GM19452 (cell line): ENCODE measurements around the gene SKIC8.

ENCODE experiments used
- ATAC-seq: cut with Tn5 transposase; IDR thresholded peaks from one replicate; pipeline ENCODE4 v1.9.1; 2021; ENCODE audit not compliant: unreplicated experiment

SKIC8 gene

DNA sequence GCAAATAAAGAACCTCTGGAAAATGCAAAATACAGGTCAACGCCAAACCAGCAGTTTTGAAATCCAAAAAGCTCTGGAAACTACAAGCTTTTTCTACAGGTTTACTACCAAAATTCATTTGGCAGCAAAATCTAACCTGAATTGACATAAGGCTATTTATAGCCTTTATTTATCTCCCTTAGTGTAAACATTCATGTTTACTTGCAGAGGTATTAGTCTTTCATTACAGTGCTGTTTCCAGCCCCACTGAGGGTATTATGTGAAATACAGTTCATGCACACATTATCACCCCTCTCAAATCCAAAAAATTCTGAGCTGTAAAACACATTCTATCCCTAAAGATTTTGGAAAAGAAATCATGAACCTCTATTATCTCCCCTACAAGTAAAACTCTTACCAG, 7.2 kb downstream of the SKIC8 start:
- ATAC-seq: no peak

DNA sequence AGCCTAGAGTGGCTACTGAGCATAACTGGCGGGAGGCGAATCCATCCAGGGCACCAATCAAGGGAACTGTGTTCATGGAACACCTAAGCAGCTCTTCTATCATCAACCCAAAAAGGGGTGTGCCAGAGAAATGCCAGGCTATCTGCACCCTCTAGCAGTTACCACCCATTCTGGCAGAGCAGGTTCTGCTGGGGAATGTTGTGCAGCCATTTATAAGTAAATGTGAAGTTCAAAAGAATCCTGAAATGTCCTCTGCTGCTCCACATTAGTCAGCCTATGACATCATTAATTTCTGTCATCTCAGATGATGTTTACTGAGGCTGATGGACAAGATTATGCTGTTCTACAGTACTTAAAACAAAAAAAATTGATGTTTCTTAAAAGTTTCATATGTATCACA, 7.7 kb downstream of the SKIC8 start:
- ATAC-seq: no peak

DNA sequence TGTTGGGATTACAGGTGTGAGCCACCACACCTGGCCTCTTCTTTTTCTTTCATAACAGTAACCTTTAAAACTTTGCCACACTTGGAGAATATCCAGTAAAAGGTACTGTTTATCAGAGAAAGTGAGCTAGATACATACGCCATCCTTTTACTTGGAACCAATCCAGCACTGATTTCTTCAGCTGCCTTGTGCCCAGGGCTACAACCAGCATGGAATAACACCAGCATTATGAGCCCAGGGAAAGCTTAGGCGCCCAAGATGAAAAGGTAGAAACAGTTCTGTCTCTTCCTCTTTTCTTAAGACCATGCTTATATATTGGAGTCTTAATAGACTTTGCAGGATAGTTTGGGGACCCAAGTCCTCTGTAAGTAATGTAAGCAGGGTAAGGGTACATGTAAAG, 8.4 kb downstream of the SKIC8 start:
- ATAC-seq: no peak

DNA sequence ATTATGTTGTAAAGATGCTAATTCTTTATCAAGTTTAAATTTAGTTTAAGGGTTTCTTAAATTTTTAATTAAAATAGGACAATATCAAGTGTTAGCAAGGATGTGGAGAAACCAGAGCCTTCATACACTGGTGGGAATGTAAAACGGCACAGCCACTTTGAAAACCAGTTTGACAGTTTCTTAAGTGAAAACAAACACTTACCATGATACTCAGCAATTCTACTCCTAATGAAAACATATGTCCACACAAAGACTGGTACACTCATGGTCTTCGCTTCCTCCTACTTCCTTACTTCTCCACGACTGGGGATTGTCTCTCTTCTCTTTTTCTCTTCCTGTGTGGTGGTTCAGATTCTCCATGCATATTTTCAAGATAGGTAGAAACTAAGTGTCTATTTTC, 9.2 kb downstream of the SKIC8 start:
- ATAC-seq: no peak

DNA sequence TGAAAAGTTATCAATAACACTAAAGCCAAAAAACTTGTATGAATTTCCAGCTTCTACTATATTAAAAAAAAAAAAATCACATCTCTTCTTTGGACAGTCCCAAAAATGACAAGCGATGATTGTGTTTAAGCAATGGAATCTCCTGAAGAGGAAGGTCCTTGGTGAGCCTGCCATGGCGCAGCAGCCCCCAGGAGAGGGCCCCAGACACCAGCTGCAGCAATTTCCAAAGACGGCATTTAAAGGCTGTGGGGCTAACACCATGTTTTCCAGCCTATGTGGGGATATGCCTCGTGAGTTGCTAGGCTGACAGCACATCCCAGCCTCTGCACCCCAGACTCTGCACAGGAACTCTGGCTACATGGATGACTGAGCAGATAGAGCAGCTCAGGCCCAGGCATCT, 14.7 kb downstream of the SKIC8 start:
- no peak for ATAC-seq

DNA sequence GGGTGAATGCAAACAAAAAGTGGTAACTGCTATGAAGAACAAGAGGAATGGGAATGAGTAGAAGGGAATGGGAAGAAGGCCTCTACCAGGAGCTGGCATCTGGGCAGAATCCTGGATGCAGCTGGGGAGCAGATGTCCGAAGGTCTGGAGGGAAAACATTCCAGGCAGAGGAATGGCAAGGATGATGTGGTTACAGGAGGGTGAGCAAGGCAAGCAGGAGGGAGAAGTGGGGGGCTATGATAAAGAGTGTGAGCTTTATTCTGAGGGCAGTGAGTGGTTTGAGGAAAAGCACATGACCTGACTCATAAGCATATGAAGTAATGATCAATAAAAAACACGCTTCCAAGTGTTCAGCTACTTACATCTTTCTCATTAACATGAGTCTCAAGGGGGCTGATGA, 17.1 kb downstream of the SKIC8 start:
- ATAC-seq: no peak

DNA sequence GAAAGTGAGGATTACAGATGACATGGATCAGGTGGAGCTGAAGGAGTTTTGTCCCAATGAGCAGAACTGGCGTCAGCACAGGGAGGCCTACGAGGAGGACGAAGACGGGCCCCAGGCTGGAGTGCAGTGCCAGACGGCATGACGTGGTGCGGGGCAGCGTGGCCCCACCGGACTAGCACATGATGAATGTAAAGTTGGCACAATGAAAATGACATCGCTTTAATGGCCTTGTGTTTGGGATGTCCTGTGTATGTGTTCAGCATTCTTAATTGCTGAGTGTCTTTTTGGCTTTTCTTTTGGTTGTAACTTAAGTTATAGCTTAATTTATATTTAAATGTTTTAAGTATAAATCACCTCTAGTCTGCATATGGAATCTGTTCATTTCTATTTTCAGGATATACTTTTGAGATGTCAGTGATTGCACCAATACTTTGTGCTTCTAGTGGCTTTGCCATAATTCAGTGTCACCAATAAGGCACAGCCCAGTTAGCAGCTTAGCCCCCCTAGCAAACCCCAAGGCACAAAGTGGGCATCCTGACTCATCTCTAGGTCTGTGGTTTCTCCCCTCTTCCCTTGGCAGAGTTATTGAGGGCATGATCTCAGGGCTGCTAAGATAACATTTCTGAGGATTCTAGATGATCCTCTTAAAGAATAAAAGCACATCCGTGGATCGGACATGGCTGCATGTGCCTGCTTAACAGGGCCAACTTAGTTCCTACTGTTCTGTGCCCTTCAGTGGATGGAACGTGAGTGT, 18.9 kb downstream of the SKIC8 start:
- no peak for ATAC-seq

DNA sequence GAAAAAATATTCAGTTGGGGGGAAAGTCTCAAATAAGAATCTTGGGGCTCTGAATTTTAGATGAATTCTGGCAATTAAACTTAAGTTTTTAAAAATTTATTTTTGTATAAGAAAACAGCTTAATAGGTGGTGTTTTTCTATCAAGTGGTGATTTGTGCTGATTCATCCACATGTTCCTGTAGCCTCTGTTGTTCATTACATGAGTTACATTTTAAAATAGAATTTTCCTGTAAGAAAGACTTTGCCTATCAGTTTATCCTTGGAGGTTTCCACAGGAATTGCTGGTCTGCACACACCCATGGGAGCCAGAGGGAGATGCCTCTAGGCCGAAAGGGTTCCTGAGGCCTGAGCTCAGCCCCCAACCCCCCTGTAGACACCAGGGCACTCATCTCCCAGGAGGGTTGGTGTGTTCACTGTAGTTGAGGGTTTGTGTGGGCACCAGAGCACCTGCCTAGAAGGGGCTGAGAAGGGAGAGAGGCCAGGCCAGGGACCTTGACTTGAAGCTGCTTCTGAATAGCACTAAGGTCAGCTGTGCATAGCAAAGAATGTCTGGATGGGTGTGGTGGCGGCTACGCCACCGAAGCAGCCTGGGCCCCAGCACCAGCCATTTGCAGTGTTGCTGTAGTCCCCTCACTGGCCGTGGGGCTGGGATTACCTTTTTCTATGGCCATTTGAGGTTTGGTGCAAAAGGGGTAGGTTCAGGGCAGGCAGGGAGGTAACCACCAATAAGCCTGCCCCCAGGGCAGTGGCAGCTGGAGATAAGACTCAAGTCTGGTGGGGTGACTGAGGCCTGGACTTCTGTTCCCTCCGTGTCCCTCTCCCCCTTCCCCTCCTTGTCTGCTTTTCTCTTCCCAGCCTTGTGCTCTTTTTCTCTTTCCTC, 23.1 kb downstream of the SKIC8 start:
- ATAC-seq: no peak

DNA sequence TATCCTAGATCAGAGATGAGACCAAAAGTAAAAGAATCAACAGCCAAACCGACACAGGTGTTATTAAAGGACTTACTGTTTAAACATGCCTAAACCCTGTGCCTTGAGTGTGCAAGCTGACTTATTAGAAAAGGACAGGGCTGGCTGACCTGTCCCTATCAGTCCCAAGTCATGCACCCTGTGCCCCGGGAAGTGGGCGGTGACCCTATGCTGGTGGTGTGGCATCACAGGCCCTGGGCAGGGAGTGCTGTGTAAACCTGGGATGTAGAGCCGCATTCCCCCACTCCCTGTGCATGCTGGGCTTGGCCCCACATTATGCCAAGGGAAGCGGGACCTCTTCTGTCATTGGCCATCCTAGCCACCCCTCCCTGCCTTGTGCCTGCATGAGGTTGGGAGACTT, 24.4 kb downstream of the SKIC8 start:
- no peak for ATAC-seq

DNA sequence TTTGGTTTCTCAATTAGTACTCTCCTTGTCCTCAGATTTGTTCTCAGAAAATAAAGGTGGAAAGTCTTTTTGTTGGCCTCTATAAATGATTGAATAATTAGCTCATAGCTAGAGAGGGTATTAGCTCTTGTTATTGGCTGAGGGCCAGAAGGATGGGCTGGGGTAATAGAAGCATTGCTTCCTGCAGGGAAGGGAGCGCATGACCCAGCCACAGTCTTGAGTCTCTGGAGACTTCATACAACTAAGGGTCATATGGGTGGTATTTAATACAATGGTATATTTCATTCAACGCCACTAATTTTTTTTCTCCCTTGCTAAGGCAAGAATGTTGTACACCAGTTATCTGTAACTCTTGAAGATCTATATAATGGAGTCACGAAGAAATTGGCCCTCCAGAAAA, 26.6 kb downstream of the SKIC8 start:
- ATAC-seq: no peak

DNA sequence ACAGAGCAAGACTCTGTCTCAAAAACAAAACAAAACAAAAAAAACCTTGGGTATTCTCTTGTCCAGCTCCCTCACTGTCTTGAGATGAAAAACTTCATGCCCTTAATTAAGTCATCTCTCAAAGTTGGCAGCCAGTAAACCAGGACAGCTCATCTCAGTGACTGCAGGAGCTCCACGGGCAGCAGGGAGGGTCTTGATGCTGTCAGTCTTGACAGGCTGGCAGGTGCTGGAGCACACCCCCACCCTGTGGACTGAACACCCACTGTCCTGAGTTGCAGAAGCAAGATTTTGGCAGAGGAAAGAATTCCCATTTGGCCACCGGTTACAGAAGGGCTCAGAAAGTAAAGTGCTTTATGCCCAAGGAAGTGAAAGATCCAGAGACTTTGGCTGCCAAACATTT, 27.1 kb downstream of the SKIC8 start:
- no peak for ATAC-seq

DNA sequence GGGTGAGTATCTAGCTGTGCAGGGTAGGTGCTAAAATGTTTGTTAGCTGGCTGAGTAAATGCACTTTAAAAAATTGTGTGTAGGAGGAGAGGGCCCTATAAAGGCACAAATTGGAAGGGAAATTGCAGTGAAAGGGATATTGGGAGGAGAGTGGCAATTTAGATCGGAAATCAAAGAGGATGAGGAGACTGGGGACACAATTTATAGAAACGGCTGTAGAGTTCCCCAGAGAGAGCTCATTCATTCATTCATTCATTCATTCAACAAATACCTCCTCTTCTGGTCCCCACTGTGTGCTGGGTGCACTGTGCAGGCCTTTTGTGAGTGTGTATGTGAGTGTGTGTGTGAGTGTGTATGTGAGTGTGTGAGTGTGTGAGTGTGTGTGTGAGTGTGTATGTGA, 32.6 kb downstream of the SKIC8 start:
- no peak for ATAC-seq

DNA sequence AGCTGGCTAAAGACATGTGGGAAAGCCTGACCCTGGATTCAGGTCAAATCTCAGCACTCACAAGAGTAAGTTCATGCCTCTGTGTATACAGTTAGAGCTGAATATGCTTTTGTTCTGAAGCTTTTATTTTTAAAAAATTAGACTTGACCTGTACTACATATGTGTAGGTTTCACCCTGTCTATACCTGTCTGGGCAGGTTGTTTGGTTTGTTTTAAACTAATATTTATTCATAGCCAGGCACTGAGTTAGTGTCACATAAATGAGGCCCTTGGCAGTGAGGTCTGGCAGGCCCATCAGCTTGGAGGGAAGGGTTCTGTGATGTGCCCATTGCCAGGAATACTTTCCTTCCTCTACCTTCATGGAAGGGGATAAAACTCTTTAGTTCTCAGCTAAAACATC, 33.2 kb downstream of the SKIC8 start:
- ATAC-seq: no peak

DNA sequence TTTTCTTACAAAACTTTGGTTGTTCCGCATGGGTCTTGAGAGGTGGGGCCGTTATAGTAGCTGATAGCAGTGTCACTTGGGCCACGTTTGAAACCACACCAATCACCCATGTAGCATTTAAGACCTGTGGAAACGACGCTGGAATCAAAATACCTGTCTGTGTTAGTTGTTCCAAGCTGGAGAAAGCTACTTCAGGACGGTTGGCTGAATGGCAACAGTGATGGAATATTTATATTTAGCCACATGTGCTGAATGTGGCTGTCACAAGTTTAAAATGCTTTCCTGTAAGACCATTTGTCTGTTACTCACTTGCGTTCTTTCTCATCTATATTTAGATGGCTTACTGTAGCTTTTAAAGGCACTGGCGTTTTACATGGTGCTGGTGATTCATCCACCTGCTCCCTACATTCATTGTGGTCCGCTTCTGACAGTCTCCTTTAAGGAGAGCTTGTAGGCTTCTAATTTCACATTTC, 33.6 kb downstream of the SKIC8 start:
- no peak for ATAC-seq

DNA sequence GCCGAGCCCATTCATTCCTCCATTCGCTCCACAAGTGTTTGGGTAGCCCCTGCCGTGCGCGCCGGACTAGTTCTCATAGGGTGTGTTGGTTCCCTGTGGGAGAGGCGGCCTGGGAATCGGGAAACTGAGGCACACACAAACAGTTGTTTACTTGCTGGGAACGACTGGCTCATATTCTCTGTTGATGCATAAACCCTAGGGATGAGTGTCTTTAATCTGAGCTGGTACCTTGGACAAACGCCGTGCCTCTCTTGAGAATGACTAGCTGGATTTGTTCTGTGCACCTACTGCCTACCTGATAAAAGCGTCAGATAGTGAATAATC, 34.3 kb downstream of the SKIC8 start:
- no peak for ATAC-seq

DNA sequence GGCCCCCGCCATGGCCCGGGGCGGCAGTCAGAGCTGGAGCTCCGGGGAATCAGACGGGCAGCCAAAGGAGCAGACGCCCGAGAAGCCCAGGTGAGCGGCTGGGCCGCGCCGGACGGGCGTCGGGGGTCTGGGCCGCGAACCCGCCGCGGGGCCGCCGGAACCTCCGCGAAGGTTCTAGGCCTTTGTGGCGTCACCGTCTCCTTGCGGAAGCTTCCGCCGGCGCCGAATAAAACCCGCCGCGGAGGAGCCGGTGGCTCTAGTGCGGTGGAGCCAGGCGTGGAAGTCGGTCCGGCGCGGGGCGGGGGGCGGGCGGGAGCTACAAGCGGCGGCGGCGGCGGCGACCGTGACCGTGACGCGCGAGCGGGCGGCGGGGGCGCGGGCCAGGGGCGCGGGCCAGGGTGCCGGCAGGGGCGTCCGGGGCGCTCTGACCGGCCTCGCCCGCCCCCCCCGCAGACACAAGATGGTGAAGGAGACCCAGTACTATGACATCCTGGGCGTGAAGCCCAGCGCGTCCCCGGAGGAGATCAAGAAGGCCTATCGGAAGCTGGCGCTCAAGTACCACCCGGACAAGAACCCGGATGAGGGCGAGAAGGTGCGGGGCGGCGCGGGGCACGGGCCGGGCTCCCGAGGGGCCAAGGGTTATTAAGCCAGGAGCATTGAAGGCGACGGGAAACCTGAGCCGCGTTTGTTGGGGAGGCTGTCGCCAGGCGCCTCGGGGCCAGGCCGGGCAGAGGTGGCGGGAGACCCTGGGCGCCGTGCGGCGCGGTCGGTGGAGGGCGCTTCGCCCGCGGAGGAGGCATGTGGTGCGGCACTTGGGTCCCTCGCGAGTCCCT, 34.9 kb downstream of the SKIC8 start, which contains the start of gene DNAJA4:
TSS of gene DNAJA4 (plus strand) at position 259 of the 833 bp plus-strand sequence. CDS start at position 461, 202 bp downstream.
- ATAC-seq: no peak

DNA sequence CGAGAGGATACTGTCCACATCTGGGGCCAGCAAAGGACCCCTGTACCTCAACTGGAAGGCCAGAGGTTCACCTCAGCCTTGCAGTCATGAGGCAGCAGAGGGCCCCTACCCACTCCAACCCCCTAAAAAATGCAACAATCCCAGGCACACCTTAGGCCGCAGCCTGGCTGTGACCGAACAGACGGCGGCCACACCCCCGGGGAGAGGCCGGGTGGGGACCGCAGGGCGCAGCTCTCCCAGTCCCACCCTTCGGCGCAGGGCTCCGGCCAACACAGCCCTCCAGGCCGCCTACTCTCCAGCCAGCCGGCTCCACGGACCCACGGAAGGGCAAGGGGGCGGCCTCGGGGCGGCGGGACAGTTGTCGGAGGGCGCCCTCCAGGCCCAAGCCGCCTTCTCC, 35.5 kb downstream of the SKIC8 start:
- no peak for ATAC-seq

DNA sequence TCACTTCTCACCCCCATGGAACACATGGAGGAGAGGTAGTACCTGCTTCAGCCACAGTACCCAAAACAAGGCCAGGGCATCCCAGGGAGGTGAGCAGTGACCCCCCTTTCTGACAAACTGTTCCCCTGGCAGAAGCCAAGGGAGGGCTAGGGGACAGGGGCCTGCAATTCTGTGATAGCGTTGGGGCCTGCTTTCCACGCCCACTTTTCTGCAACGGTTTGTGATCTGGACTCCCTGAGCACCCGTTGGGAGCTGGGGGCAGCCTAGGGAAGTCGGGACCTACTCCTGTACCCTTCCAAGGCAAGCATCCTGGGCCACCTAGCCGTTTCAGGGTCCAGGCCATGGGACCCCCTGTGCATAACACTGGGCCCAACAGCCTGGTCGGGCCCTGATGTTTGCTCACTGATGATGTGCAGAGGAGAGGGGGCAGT, 36.0 kb downstream of the SKIC8 start:
- no peak for ATAC-seq

DNA sequence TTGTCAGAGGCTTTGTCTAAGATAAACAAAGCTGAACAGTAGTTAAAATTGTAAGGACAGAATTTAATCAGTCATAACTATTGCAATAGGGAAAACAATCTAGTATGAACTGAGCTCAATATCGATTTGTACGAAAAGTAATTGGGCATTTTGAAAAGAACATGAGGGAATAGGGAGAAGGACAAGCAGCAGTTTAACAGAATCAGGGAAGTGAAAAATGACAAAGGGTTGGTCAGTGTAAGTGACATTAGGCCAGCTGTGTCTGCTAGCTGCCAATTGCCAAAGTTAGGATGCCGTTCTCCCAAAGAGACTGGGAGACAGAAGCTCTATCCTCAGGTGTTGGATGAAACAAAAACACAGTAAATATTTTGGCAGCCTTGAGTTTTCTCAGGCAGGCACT, 38.3 kb downstream of the SKIC8 start:
- ATAC-seq: no peak

DNA sequence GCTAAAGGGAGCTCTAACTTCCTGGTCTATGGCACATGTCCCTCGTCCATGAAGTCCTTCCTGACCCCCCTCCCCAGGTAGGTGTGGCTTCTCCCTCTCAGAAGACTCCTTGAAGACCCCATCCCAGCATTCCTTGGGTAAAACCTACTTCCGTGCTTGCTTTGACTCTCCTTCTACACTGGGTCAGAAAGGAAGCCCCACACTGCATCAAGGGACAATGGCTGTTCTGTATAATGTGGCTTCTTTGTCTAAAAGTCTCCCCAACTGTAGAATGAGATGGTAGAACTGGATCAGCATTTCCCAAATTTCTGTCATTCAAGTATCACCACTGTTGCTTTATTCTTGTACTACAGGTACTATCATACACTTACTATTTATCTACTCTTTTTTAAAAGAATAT, 38.9 kb downstream of the SKIC8 start:
- ATAC-seq: no peak

DNA sequence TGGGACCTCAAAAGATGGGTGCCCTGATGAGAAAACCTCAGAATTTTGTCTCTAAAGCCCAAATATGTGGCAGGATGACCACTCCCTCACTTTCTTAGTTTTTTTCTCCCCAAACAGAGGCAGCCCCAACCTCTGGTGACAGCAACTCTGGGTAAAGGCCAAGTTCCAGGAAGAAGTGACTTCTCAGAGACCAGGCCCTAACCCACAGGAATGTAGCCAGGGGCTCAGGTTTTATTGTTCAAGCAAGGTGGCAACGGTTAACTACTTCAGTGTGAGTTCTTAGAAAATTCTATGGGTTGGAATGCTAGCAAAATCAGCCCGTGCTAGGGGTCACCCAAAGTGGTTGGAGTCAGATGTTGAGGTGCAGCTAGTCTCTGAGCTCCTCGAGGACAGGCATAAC, 40.2 kb downstream of the SKIC8 start:
- ATAC-seq: no peak
